Astrocyte of the cerebellum (primary cell): ENCODE results near the gene IL17A.

Source experiments
- DNase-seq: peaks from one replicate; pipeline ENCODE4 v3.0.0-alpha.2; 2011; ENCODE audit warnings: low read depth
- H3K4me3 ChIP-seq: 2 replicates; pipeline ENCODE4 v1.5.1; 2011; ENCODE audit warnings: mild to moderate bottlenecking, low read depth, low read length, moderate library complexity
- in situ Hi-C: cut with HindIII; loops from 2 replicates; pipeline ENCODE4 v1.10.0; 2017; ENCODE audit warnings: low sequenced_read_pairs
- TF ChIP-seq, protein P1 (sequence below): IDR thresholded peaks from 2 replicates; pipeline ENCODE4 v1.5.1; 2012; ENCODE audit warnings: low read length, low read depth, moderate library complexity, mild to moderate bottlenecking; ENCODE audit errors: missing control alignments

IL17A gene

DNA sequence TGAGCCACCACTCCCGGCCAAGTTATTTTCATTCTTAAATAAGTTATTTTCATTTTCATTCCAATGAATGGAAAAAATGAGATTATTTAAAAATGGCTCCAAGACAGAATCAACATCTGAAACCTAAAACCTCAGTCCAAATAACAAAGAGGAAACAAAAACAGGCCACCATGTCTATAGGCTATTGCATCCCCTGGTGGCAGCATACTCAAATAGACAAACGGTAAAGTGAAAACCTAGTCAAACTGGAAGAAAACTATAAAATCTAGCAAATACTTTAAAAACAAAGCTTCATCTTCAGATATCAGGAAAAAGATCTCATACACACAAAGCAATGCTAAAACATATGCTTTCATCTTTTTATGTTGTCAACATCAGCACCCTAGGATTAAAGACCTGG is 20.9 kb downstream of the IL17A start:
- in situ Hi-C loops, result no loop called here
- DNase-seq, result no peak
- TF ChIP-seq, protein P1, sequence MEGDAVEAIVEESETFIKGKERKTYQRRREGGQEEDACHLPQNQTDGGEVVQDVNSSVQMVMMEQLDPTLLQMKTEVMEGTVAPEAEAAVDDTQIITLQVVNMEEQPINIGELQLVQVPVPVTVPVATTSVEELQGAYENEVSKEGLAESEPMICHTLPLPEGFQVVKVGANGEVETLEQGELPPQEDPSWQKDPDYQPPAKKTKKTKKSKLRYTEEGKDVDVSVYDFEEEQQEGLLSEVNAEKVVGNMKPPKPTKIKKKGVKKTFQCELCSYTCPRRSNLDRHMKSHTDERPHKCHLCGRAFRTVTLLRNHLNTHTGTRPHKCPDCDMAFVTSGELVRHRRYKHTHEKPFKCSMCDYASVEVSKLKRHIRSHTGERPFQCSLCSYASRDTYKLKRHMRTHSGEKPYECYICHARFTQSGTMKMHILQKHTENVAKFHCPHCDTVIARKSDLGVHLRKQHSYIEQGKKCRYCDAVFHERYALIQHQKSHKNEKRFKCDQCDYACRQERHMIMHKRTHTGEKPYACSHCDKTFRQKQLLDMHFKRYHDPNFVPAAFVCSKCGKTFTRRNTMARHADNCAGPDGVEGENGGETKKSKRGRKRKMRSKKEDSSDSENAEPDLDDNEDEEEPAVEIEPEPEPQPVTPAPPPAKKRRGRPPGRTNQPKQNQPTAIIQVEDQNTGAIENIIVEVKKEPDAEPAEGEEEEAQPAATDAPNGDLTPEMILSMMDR, result no peak
- H3K4me3 ChIP-seq, result no peak overlapping the region

DNA sequence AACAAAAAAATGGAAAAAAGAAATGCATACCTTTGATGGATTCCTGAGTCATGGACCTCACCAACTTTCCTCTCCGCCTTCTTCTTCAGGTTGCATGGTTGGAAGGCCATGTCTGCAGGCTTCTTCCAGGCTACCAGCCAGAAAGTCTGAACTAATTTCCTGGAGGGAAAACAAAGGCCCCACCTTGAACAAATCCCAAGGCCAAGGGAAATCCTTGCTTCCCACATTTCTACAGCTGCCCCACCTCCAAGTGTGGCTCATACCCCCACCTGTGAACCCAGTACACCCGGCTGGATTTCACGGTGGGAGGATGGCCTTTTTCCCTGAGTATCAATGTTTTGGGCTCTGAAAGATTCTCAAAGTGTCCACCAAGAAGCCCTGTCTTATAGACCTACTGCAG is 22.4 kb downstream of the IL17A start:
- TF ChIP-seq, protein P1, result no peak
- in situ Hi-C loops, result no loop called here
- DNase-seq, result no peak
- H3K4me3 ChIP-seq, result no peak overlapping the region

DNA sequence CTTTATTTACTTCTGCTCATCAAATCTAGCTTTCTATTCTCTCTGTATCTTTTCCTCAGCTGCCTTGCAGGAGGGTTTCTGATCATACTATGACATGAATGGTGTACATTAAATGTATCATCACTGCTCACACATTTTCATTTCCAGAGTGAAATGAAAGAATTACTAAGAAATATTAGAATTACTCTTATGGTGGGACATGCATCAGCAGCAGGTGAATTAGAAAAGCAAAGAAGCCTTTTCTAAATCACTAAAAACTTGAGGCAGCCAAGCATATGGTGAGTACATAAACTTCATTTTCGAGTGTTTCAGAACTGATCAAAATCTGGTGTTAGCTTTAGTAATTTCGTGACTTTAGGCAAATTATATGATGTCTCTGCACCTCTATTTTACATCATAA is 23.6 kb downstream of the IL17A start:
- in situ Hi-C loops, result no loop called here
- TF ChIP-seq, protein P1, result no peak
- H3K4me3 ChIP-seq, result no peak overlapping the region
- DNase-seq, result no peak

DNA sequence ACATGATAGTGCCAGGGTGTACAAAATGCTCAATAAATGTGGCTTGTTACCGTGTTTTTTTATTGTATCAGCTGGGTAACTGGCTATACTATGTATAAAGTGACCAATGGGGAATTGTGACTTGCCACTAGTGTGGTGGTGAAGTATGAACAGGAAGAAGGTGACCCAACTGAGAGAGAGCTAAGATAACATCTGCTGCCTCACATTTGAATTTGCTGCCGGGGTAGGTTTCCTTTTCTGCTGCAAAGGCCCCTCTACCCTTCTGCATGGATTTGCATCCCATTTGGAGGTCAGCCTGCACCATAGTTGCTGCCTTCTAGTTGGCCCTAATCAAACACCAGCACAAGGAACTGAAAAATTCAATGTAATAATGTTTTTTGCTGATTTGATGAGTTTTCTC is 24.1 kb downstream of the IL17A start:
- DNase-seq, result no peak
- no peak overlapping the region for H3K4me3 ChIP-seq
- in situ Hi-C loops, result no loop called here
- TF ChIP-seq, protein P1, result no peak

DNA sequence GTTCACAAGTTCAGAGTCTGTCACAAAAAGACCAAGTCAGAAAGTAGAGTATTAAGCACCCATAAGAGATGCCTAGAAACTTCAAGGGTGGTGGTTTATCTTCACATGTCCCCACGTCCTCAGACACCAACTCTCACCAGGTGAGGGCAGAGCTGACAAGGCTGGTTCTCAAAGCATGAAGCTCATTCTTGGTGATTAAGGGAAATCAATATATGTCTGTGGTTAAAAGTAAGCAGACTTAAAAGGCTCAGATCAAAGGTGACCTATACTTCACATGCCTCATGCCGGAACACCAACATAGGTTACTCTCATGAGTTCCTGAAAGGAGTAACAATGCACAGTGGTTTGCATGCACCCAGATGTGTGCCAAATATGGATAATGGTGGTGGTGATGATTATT is 27.0 kb downstream of the IL17A start:
- DNase-seq, result no peak
- TF ChIP-seq, protein P1, result no peak
- no peak overlapping the region for H3K4me3 ChIP-seq
- in situ Hi-C loops, result no loop called here

DNA sequence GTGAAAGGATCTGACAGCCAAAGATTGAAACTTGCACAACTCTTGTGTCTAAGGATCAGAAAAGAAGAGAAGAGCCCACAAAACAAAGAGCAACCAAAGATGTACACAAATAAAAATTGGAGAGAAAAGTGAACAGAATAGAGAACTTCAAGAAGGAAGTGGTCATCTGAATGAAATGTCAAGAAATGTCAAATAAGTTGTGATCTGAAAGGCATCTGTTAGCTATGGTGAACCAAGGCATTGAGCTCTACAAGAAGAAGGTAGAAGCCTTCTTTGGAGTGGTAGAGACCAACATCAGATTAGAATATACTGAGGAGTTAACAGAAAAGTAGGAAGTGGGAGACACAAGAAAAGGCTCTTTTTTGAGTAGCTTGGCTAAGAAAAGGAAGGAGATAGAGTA is 29.6 kb downstream of the IL17A start:
- H3K4me3 ChIP-seq, result no peak overlapping the region
- no peak for DNase-seq
- TF ChIP-seq, protein P1, result no peak
- in situ Hi-C loops, result no loop called here
